HCT116 (cell line): ENCODE measurements around the gene UGT3A2. TPM values are rescaled to one million over a fixed set of nuclear protein-coding genes. Genes with fewer than 3 reads are reported as not detected.

Experiments
- ATAC-seq: fragments of 200-7000 bp; cut with Tn5 transposase; 2 replicates; pipeline ENCODE4 v1.9.1; 2020; ENCODE audit warnings: mild to moderate bottlenecking, moderate library complexity
- BruUV-seq: library from RNA; stranded (reverse); fragments of 400-500 nt; replicated peaks from 2 replicates; lab custom pipeline; 2021; lab: Mats Ljungman, UMichigan
- CTCF ChIA-PET: fragments of 300-600 bp; sonication (Branson Sonifier 250); formaldehyde crosslinking; loops from one replicate; lab custom pipeline; 2021; ENCODE audit warnings: antibody characterized with exemption; lab: Charles Lee
- POLR2A ChIA-PET: fragments of 300-600, 350-600 bp; sonication (Branson Sonifier 250); formaldehyde crosslinking; loops from one replicate; lab custom pipeline; 2021; ENCODE audit warnings: antibody characterized with exemption; lab: Charles Lee
- RAD21 ChIA-PET, 2 experiments: fragments of 300-600 bp; sonication (Branson Sonifier 250); formaldehyde crosslinking; loops; one replicate each; lab custom pipeline; 2023; ENCODE audit warnings: low total read pairs in 2 of 2; ENCODE audit not compliant: uncharacterized antibody in 2 of 2, unreplicated experiment in 2 of 2, low non-redundant PET in 1 of 2; lab: Charles Lee
- DNase-seq: peaks from one replicate; pipeline ENCODE4 v3.0.0-alpha.2; 2010; ENCODE audit warnings: low read depth, low spot score
- H2AFZ ChIP-seq: fragments of 200-600 bp; shearing (Covaris generic), sonication (generic); 2 replicates; pipeline ENCODE4 v1.6.1; 2017; ENCODE audit warnings: low read depth, mixed run types, mixed read lengths, antibody characterized with exemption, low read length; ENCODE audit not compliant: poor library complexity, severe bottlenecking
- H3K27ac ChIP-seq: 2 replicates; pipeline ENCODE4 v1.5.1; 2012; ENCODE audit warnings: low read depth, low read length
- H3K27me3 ChIP-seq: fragments of 200-600 bp; sonication (generic); 2 replicates; pipeline ENCODE4 v1.6.1; 2016; ENCODE audit warnings: mixed run types, low read length, mixed read lengths; ENCODE audit not compliant: insufficient read depth
- H3K36me3 ChIP-seq, 2 experiments: fragments of 200-500 bp in 1 of 2; fragments of 200-600 bp in 1 of 2; sonication (Bioruptor generic) in 1 of 2; sonication (generic) in 1 of 2; 2 replicates each; pipeline versions ENCODE4 v1.5.1 to v1.6.1; 2014 to 2016; ENCODE audit warnings: low read length in 2 of 2, inconsistent platforms in 1 of 2, mixed read lengths in 1 of 2, mixed run types in 1 of 2; ENCODE audit not compliant: insufficient read depth in 2 of 2, control insufficient read depth in 1 of 2
- H3K4me1 ChIP-seq, 2 experiments: fragments of 200-600 bp in 1 of 2; sonication (generic) in 1 of 2; 2 replicates each; pipeline versions ENCODE4 v1.5.1 to v1.6.1; 2012 to 2017; ENCODE audit warnings: low read length in 2 of 2, inconsistent platforms in 1 of 2, mild to moderate bottlenecking in 1 of 2, mixed read lengths in 1 of 2, mixed run types in 1 of 2, moderate library complexity in 1 of 2; ENCODE audit not compliant: insufficient read depth in 2 of 2, control insufficient read depth in 1 of 2
- H3K4me2 ChIP-seq: fragments of 200-600 bp; sonication (generic); 2 replicates; pipeline ENCODE4 v1.6.1; 2017; ENCODE audit warnings: mixed run types, low read length, mixed read lengths
- H3K4me3 ChIP-seq, 2 experiments: fragments of 200-600 bp in 1 of 2; sonication (generic) in 1 of 2; replicated peaks in 1 of 2; 2 replicates each; pipeline ENCODE4 v1.5.1; 2011 to 2016; ENCODE audit warnings: low read length in 2 of 2, control low read depth in 1 of 2, low read depth in 1 of 2, mild to moderate bottlenecking in 1 of 2, mixed read lengths in 1 of 2, mixed run types in 1 of 2
- H3K79me2 ChIP-seq: fragments of 200-600 bp; sonication (generic); 2 replicates; pipeline ENCODE4 v1.6.1; 2017; ENCODE audit warnings: mild to moderate bottlenecking, mixed run types, low read length, moderate library complexity, mixed read lengths; ENCODE audit not compliant: insufficient read depth
- H3K9ac ChIP-seq: fragments of 200-600 bp; sonication (generic); 2 replicates; pipeline ENCODE4 v1.6.1; 2016; ENCODE audit warnings: low read length, mixed read lengths
- H3K9me2 ChIP-seq: fragments of 200-600 bp; sonication (generic), shearing (Covaris generic); 2 replicates; pipeline ENCODE4 v1.6.1; 2017; ENCODE audit warnings: mixed run types, mild to moderate bottlenecking, moderate library complexity; ENCODE audit not compliant: insufficient read depth
- H3K9me3 ChIP-seq, 2 experiments: fragments of 200-500 bp in 1 of 2; fragments of 200-600 bp in 1 of 2; sonication (Bioruptor generic) in 1 of 2; sonication (generic) in 1 of 2; 2 replicates each; pipeline ENCODE4 v1.6.1; 2014 to 2017; ENCODE audit warnings: low read length in 2 of 2, mixed read lengths in 2 of 2, inconsistent platforms in 1 of 2, low read depth in 1 of 2, mild to moderate bottlenecking in 1 of 2, mixed run types in 1 of 2, moderate library complexity in 1 of 2; ENCODE audit not compliant: control insufficient read depth in 1 of 2, insufficient read depth in 1 of 2
- H4K20me1 ChIP-seq: fragments of 200-600 bp; sonication (generic), shearing (Covaris generic); 2 replicates; pipeline ENCODE4 v1.6.1; 2017; ENCODE audit warnings: mixed run types, mild to moderate bottlenecking, moderate library complexity; ENCODE audit not compliant: insufficient read depth
- CEBPB ChIP-seq: IDR thresholded peaks from 2 replicates; pipeline ENCODE4 v1.6.1; 2012; ENCODE audit warnings: low read depth
- EZH2 ChIP-seq: fragments of 200-600 bp; sonication (generic); IDR thresholded peaks from 2 replicates; pipeline ENCODE4 v1.6.1; 2017; ENCODE audit warnings: antibody characterized with exemption, mixed run types
- JUND ChIP-seq: IDR thresholded peaks from 2 replicates; pipeline ENCODE4 v1.6.1; 2012
- REST ChIP-seq: IDR thresholded peaks from 2 replicates; pipeline ENCODE4 v1.6.1; 2012; ENCODE audit warnings: low read depth
- SIN3A ChIP-seq: IDR thresholded peaks from 2 replicates; pipeline ENCODE4 v1.6.1; 2012; ENCODE audit warnings: low read depth
- SP1 ChIP-seq: IDR thresholded peaks from 2 replicates; pipeline ENCODE4 v1.6.1; 2012; ENCODE audit warnings: low read depth
- ZBTB33 ChIP-seq: IDR thresholded peaks from 2 replicates; pipeline ENCODE4 v1.6.1; 2011; ENCODE audit warnings: mild to moderate bottlenecking, low read length, moderate library complexity; ENCODE audit not compliant: insufficient replicate concordance; ENCODE audit errors: extremely low read depth
- ZNF274 ChIP-seq: fragments of 200-500 bp; sonication (Bioruptor generic); IDR thresholded peaks from 2 replicates; pipeline ENCODE4 v1.6.1; 2014; ENCODE audit warnings: mild to moderate bottlenecking, low read depth, low read length, inconsistent platforms
- intact Hi-C: fragments of 100-400 bp; cut with micrococcal nuclease; formaldehyde crosslinking; loops from 2 replicates; pipeline ENCODE4 v1.10.0; 2022
- total RNA-seq: library from RNA; stranded (reverse); gene quantifications from one replicate; pipeline ENCODE4 v1.2.1, GENCODE V29; 2021; ENCODE audit not compliant: unreplicated experiment

The UGT3A2 gene
- total RNA-seq, 1 experiment from 2014 or later = not detected

GRCh38 chr5:36056422-36056821 is 10.3 kb downstream of the UGT3A2 start:
- RAD21 ChIA-PET = no interaction called here
- no peak for DNase-seq

More at GRCh38 chr5:36056422-36056821, 10.3 kb downstream of the UGT3A2 start:
- BruUV-seq = no TSS peak
- H3K27me3 ChIP-seq = peaks cover 33% of the 10 kb centered on the region
- no peak for TF ChIP-seq ZBTB33
- TF ChIP-seq REST = no peak
- no peak for TF ChIP-seq SP1
- TF ChIP-seq SIN3A = no peak
- no peak for TF ChIP-seq JUND
- no peak for TF ChIP-seq EZH2
- no peak for TF ChIP-seq CEBPB
- no peak for TF ChIP-seq ZNF274
- TF ChIP-seq, all 23 proteins: peak for 0
- Histone ChIP-seq H3K4me2 (no peak overlapping the region), H3K9me3 (no peaks in the 10 kb centered on the region), H3K9ac (no peak overlapping the region), H4K20me1 (no peaks in the 10 kb centered on the region), H3K79me2 (no peaks in the 10 kb centered on the region), H3K27ac (no peak overlapping the region), H3K4me1 (no peaks in the 10 kb centered on the region), H3K9me2 (no peaks in the 10 kb centered on the region), H2AFZ (no peak overlapping the region), H3K36me3 (no peaks in the 10 kb centered on the region), H3K4me3 (no peak overlapping the region)
- intact Hi-C loops = no loop called here
- POLR2A ChIA-PET = no interaction called here
- CTCF ChIA-PET = no interaction called here
- ATAC-seq = no peak
